ENCODE data around the gene PSME3IP1.
A peak's percentile ranks its signal among the peaks of the same experiment; 100 is the strongest.
"Not testable (repeated sequence)": the region's sequence is repeated elsewhere in the genome, so short reads cannot be mapped to it uniquely, and the experiment has no call there.

The PSME3IP1 gene

GRCh38 chr16:57185945-57186871 lies at the start of gene PSME3IP1, which contains the start of gene RSPRY1:
TSS of gene PSME3IP1 (minus strand) at chr16:57186039. CDS start at chr16:57173854, 12,185 bp downstream.
TSS of gene RSPRY1 (plus strand) at chr16:57186329. CDS start at chr16:57204659, 18,330 bp downstream.
- ATAC-seq (peak; percentile 95), DNase-seq (peak; percentile 98)

- DNase-seq (peak; percentile 22), ATAC-seq (peak; percentile 84)
Measured at GRCh38 chr16:57235128-57236021, 49.5 kb upstream of the PSME3IP1 start.

- no peak for ATAC-seq
- DNase-seq = no peak
Measured at GRCh38 chr16:57234707-57235092, 48.9 kb upstream of the PSME3IP1 start.

- no peak for ATAC-seq
- no peak for DNase-seq
Measured at GRCh38 chr16:57233944-57234706, 48.3 kb upstream of the PSME3IP1 start.

- ATAC-seq (no peak), DNase-seq (no peak)
Measured at GRCh38 chr16:57231821-57232350, 46.0 kb upstream of the PSME3IP1 start.

GRCh38 chr16:57229079-57229478 lies 43.2 kb upstream of the PSME3IP1 start:
- DNase-seq (no peak), ATAC-seq (no peak)

GRCh38 chr16:57226701-57227621 lies 41.1 kb upstream of the PSME3IP1 start:
- ATAC-seq (no peak), DNase-seq (no peak)

- ATAC-seq (no peak), DNase-seq (no peak)
Measured at GRCh38 chr16:57225978-57226377, 40.1 kb upstream of the PSME3IP1 start.

- DNase-seq (no peak), ATAC-seq (no peak)
Measured at GRCh38 chr16:57224651-57225335, 39.0 kb upstream of the PSME3IP1 start.

GRCh38 chr16:57223057-57223456 lies 37.2 kb upstream of the PSME3IP1 start:
- DNase-seq (no peak), ATAC-seq (no peak)

- ATAC-seq (no peak), DNase-seq (no peak)
Measured at GRCh38 chr16:57216968-57217367, 31.1 kb upstream of the PSME3IP1 start.

GRCh38 chr16:57213462-57213861 lies 27.6 kb upstream of the PSME3IP1 start:
- DNase-seq (no peak), ATAC-seq (no peak)

- ATAC-seq = no peak
Measured at GRCh38 chr16:57209780-57210179, 23.9 kb upstream of the PSME3IP1 start.

GRCh38 chr16:57208926-57209325 lies 23.1 kb upstream of the PSME3IP1 start:
- DNase-seq (no peak), ATAC-seq (no peak)

More at GRCh38 chr16:57209780-57210179, 23.9 kb upstream of the PSME3IP1 start:
- no peak for DNase-seq

GRCh38 chr16:57204675-57205074 lies 18.8 kb upstream of the PSME3IP1 start:
- ATAC-seq = no peak
- no peak for DNase-seq

GRCh38 chr16:57203451-57203850 lies 17.6 kb upstream of the PSME3IP1 start:
- no peak for ATAC-seq
- no peak for DNase-seq

- no peak for DNase-seq
- ATAC-seq = no peak
Measured at GRCh38 chr16:57202095-57202886, 16.5 kb upstream of the PSME3IP1 start.

- DNase-seq, ATAC-seq: not testable (repeated sequence)
Measured at GRCh38 chr16:57200926-57201325, 15.1 kb upstream of the PSME3IP1 start.

GRCh38 chr16:57200321-57200720 lies 14.5 kb upstream of the PSME3IP1 start:
- ATAC-seq, DNase-seq: not testable (repeated sequence)

Data from stimulated activated naive CD8-positive, alpha-beta T cell treated with anti-CD3 and anti-CD28 coated beads, Interleukin-15, Interleukin-2, amounts not matched to agents 100 U/mL and 50 U/mL, for 24 hours (primary cell).